ENCODE measurements around the gene DIRAS1. TPM values are rescaled to one million over a fixed set of nuclear protein-coding genes. Genes with fewer than 3 reads are reported as not detected.

The DIRAS1 gene
- total RNA-seq, 2 experiments from 2014 or later, result not detected

GRCh38 chr19:2701361-2702169 lies 19.6 kb downstream of the DIRAS1 start:
- ChIA-PET CTCF (interaction anchor here (0.7 kb wide), 1 partner anchor 133 kb away, joined by 3 read pairs; no protein-coding TSS in a partner anchor), POLR2A (interaction anchor here (0.5 to 2.0 kb wide), 9 partner anchors 36 to 862 kb away, joined by 3 to 5 read pairs (median 3); partner anchors contain the start of genes GADD45B, THOP1 and ZNF555)
- intact Hi-C loops (cut with DNase I, micrococcal nuclease), result loop anchor here in 1 of 2 experiments (2.0 kb wide), 1 partner anchor 39 kb away; the partner anchor contains the start of gene SLC39A3
- H3K27me3 Mint-ChIP-seq, result no peaks in the 10 kb centered on the region
- no peaks in the 10 kb centered on the region for H3K9me3 Mint-ChIP-seq
- H3K4me1 Mint-ChIP-seq (ENCODE audit: low read depth), result peaks cover 40% of the 10 kb centered on the region
- Histone ChIP-seq H3K27ac (ENCODE audit: low read depth in 1 of 2, low read length in 2 of 2) (no peak overlapping the region), H3K4me1 (ENCODE audit: insufficient read depth, low read length) (peaks cover 28% of the 10 kb centered on the region), H3K9me3 (ENCODE audit: control insufficient read depth in 1 of 2, insufficient read depth in 1 of 2, low read length in 2 of 2) (no peaks in the 10 kb centered on the region), H3K36me3 (ENCODE audit: insufficient read depth, low read length) (no peaks in the 10 kb centered on the region), H3K27me3 (ENCODE audit: control insufficient read depth in 1 of 2, insufficient read depth in 2 of 2, low read length in 2 of 2) (no peaks in the 10 kb centered on the region), H3K4me3 (ENCODE audit: low read length) (peak overlapping the region; percentile 55)
- no peak for TF ChIP-seq CTCF (IDR thresholded peaks at IDR 0.05)
- peak overlapping the region; percentile 0 for H3K27ac Mint-ChIP-seq
- H3K36me3 Mint-ChIP-seq (ENCODE audit: low read depth), result no peaks in the 10 kb centered on the region
- ATAC-seq (ENCODE audit: poor library complexity) (no peak), DNase-seq (peak in 1 of 14 experiments; percentile 21)
- peak overlapping the region; percentile 57 for H3K4me3 Mint-ChIP-seq

- no peak for ATAC-seq (ENCODE audit: poor library complexity)
- peak in 1 of 14 experiments; percentile 31 for DNase-seq
- Mint-ChIP-seq H3K9me3 (no peaks in the 10 kb centered on the region), H3K4me1 (ENCODE audit: low read depth) (peaks cover 40% of the 10 kb centered on the region), H3K27me3 (no peaks in the 10 kb centered on the region), H3K36me3 (ENCODE audit: low read depth) (no peaks in the 10 kb centered on the region), H3K4me3 (peak overlapping the region; percentile 57), H3K27ac (peak overlapping the region; percentile 0)
- Histone ChIP-seq H3K4me1 (ENCODE audit: insufficient read depth, low read length) (peaks cover 28% of the 10 kb centered on the region), H3K36me3 (ENCODE audit: insufficient read depth, low read length) (no peaks in the 10 kb centered on the region), H3K27ac (ENCODE audit: low read depth in 1 of 2, low read length in 2 of 2) (no peak overlapping the region), H3K27me3 (ENCODE audit: control insufficient read depth in 1 of 2, insufficient read depth in 2 of 2, low read length in 2 of 2) (no peaks in the 10 kb centered on the region), H3K4me3 (ENCODE audit: low read length) (no peak overlapping the region), H3K9me3 (ENCODE audit: control insufficient read depth in 1 of 2, insufficient read depth in 1 of 2, low read length in 2 of 2) (no peaks in the 10 kb centered on the region)
- ChIA-PET POLR2A (interaction anchor here (0.5 to 2.0 kb wide), 3 partner anchors 84 to 224 kb away, joined by 3 to 5 read pairs (median 5); partner anchors contain the start of gene THOP1), CTCF (no interaction called here)
- intact Hi-C loops (cut with DNase I, micrococcal nuclease), result no loop called here
- no peak for TF ChIP-seq CTCF (IDR thresholded peaks at IDR 0.05)
Observed at GRCh38 chr19:2700660-2701360, 20.4 kb downstream of the DIRAS1 start.

GRCh38 chr19:2699413-2700140 lies 21.6 kb downstream of the DIRAS1 start:
- Histone ChIP-seq H3K36me3 (ENCODE audit: insufficient read depth, low read length) (no peaks in the 10 kb centered on the region), H3K4me1 (ENCODE audit: insufficient read depth, low read length) (peaks cover 28% of the 10 kb centered on the region), H3K4me3 (ENCODE audit: low read length) (no peak overlapping the region), H3K27ac (ENCODE audit: low read depth in 1 of 2, low read length in 2 of 2) (no peak overlapping the region), H3K9me3 (ENCODE audit: control insufficient read depth in 1 of 2, insufficient read depth in 1 of 2, low read length in 2 of 2) (no peaks in the 10 kb centered on the region), H3K27me3 (ENCODE audit: control insufficient read depth in 1 of 2, insufficient read depth in 2 of 2, low read length in 2 of 2) (no peaks in the 10 kb centered on the region)
- no peaks in the 10 kb centered on the region for H3K27me3 Mint-ChIP-seq
- H3K27ac Mint-ChIP-seq, result peak overlapping the region; percentile 59
- ChIA-PET CTCF (interaction anchor here (1.0 kb wide), 1 partner anchor 52 kb away, joined by 4 read pairs; no protein-coding TSS in a partner anchor), POLR2A (no interaction called here)
- no peaks in the 10 kb centered on the region for H3K36me3 Mint-ChIP-seq (ENCODE audit: low read depth)
- no peaks in the 10 kb centered on the region for H3K9me3 Mint-ChIP-seq
- peak overlapping the region; percentile 54 for H3K4me3 Mint-ChIP-seq
- no peak for ATAC-seq (ENCODE audit: poor library complexity)
- TF ChIP-seq CTCF (IDR thresholded peaks at IDR 0.05), result no peak
- peak in 1 of 14 experiments; percentile 12 for DNase-seq
- intact Hi-C loops (cut with DNase I, micrococcal nuclease), result no loop called here
- peaks cover 45% of the 10 kb centered on the region for H3K4me1 Mint-ChIP-seq (ENCODE audit: low read depth)

Data from CD4-positive, alpha-beta T cell (primary cell).